LNCAP (cell line): ENCODE data around the gene SUFU.

Experiments
- TF ChIP-seq, protein P1 (sequence below): fragments of 450-650 bp; IDR thresholded peaks from 2 replicates; pipeline ENCODE4 v1.5.1; 2017; ENCODE audit warnings: mild to moderate bottlenecking

The SUFU gene

DNA sequence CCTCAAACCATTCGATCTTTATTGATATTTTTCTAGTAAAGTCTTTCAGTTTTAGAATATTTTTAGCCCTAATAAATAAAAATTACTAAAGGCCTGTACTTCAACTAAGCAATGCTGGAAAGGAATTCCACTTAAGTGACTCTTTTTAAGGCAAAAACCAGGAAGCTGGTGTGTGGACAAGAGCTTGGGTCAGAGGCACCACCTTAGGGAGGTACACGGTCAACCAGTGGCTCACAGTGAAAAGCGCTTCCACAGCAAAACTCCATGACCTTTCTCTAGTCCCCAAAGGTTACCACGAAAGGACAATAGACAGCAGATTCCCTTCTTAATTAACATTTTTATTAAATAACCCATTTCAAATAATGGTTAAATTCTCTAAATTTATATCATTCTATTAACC lies 179.2 kb downstream of the SUFU start:
- TF ChIP-seq, protein P1, sequence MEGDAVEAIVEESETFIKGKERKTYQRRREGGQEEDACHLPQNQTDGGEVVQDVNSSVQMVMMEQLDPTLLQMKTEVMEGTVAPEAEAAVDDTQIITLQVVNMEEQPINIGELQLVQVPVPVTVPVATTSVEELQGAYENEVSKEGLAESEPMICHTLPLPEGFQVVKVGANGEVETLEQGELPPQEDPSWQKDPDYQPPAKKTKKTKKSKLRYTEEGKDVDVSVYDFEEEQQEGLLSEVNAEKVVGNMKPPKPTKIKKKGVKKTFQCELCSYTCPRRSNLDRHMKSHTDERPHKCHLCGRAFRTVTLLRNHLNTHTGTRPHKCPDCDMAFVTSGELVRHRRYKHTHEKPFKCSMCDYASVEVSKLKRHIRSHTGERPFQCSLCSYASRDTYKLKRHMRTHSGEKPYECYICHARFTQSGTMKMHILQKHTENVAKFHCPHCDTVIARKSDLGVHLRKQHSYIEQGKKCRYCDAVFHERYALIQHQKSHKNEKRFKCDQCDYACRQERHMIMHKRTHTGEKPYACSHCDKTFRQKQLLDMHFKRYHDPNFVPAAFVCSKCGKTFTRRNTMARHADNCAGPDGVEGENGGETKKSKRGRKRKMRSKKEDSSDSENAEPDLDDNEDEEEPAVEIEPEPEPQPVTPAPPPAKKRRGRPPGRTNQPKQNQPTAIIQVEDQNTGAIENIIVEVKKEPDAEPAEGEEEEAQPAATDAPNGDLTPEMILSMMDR = no peak
